GM18519 (cell line): ENCODE results near the gene KRT26.
"Not testable (repeated sequence)": the region's sequence is repeated elsewhere in the genome, so short reads cannot be mapped to it uniquely, and the experiment has no call there.

Experiments used
- ATAC-seq: cut with Tn5 transposase; IDR thresholded peaks from one replicate; pipeline ENCODE4 v1.9.1; 2021; ENCODE audit warnings: mild to moderate bottlenecking, moderate library complexity; ENCODE audit not compliant: unreplicated experiment, low FRiP score

The KRT26 gene

DNA sequence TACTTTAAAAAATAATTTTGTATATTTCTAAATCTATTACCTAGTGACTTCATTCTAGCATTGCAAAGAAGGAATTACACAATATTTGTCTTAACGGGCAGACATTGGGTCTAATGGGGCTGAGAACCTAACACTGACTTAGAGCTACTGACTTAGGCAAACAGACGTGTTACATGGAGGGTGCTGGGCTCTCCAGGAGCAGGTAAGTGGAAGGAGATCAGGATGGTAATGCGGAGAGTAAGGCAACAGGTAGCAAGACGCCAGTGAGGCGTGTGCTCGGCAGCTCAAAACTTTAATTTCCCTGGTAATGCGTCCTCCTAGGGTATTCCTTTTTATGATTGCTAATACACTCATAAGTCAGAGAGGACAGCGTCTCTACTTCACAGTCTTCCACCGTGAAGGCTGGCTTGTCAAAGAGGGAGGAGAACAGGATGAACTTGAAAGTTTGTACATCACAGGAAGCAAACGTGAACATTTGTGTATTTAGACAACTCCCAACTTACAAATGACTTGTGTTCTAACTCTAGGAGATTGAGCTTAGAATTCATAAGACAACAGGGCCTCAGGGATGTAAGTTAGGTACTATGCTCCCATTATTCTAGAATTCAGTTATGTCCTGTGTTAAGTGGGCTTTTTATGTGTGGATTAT, 23.1 kb upstream of the KRT26 start:
- ATAC-seq: no peak

DNA sequence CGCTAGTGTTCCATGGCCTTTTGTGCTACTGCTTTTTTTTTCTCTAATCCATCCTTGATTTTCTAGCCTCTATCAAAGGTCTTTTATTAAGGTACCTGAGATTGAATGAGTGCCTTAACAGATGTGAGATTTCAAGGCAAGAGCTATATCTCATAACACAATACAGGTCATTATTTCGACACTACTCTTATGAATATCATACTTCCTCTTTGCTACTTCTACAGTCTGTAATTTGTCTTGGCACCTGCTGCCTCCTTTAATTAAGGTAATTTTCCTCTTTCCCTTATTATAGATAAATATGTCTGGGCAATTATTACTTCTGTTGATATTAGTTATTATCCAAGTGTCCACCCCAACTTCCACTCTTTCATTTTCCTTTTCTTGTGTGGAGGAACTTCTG, 22.5 kb upstream of the KRT26 start:
- ATAC-seq: no peak

DNA sequence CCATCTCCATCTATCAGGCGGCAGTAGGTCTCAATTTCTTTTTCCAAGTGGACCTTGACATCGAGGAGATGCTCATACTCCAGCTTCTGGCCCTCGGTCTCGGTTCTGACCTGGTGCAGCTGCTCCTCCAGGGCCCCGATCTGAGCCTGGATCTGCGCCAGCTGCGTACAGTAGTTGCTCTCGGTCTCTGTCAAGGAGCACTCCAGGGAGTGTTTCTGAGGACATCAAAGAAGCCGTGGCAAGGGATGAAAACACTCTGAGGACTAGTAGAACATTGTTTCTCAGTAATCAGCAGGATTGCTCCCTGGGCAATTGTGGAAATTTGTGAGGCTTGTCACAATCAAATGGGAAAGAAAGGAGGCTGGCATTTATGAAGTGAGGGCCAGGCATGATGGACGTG, 21.8 kb upstream of the KRT26 start:
- ATAC-seq: no peak

DNA sequence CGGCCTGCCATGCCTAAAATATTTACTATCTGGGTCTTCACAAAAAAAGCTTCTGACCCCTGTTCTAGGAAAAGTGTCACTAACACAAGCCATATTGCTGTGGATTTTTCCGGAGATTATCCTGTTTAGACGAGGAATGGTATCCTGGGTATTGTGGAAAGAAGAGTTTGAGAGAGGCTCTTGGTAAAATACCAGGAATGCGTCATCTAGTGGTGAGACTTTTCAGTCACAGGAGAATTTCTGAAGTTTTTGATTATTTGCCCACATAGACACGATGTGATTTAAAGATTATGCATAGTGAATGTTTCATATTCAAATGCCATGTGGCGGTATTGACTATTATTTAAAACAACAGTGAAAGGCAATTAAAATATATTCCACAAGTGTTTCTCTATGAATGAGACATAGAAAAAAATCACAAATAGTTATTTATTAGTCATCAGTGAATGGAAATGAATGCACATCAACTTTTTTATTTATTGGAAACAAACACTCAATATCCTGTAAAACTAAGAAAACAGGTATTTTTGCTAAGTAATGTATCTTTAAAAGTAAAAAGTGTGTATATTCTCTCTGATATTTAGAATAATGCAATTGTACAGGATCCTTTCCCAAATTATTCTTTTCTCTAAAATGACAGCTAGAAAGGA, 19.9 kb upstream of the KRT26 start:
- no peak for ATAC-seq

DNA sequence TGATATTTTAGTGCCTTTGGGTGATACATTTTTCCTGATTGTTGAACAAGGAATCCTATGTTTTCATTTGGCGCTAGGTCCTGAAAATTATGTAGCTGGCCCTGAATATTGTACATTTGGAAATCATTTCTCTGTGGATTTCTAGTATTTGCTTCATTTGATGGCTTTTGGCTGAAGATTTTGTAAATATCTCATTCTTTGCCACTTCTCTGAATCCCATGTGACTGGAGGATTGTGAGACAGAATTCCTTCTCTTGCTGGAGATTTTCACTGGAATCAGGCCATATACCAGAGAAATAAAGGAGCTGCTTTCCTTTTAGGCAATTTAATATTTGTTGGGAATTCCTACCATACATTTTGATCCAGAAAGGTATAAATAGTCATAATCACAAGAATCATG, 19.1 kb upstream of the KRT26 start:
- no peak for ATAC-seq

DNA sequence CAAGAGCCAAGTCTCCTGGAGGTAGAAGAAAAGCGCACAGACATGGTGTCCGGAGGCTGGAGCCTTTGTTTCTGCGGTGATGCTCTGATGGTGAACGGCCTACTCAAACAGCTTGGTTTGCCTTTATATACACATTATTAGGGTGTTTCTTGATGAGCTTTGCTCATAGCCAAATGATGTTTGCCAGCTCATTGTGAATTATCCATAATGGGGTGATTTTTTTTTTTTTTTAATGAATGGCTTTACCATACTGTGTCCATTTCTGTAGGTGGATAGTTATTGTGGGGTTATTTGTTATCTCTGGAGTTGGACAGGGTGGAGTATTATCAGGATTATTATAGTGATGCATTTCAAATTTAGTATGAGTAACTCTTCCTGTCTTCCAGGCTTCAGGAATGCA, 10.4 kb upstream of the KRT26 start, which contains the start of gene KRT27:
TSS of gene KRT27 (minus strand) at position 101 of the 400 bp plus-strand sequence. CDS start at position 44, 57 bp downstream.
- ATAC-seq: no peak

DNA sequence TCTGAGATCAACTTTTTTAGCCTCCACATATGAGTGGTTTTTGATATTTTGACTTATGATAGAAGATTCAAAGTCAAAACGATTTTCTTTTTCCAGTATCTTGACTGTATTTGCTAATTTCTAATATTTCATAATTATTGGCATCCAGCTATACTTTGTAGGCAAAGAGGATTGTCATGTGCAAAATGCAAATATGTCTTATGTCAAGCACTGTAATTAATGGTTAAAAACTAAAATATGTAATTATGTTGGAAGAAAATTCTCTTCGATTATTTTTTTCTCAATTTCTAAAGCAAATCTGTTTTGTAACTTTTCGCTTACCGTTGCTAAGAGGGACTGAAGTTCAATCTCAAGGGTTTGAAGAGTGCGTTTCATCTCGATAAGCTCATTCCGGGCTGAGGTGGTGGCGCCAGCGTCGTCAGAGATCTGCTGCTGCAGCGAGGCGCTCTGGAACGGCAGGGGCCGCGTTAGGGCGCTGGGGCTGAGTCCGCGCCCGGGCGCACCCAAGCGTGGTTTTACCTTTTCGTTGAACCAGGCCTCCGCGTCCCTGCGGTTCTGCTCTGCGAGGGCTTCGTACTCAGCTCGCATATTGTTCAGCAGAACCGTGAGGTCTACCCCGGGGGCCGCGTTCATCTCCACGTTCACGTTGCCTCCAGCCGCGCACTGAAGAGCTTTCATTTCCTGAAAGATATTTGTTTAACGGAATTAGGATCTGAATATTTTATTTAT, 7.3 kb upstream of the KRT26 start:
- ATAC-seq: no peak

DNA sequence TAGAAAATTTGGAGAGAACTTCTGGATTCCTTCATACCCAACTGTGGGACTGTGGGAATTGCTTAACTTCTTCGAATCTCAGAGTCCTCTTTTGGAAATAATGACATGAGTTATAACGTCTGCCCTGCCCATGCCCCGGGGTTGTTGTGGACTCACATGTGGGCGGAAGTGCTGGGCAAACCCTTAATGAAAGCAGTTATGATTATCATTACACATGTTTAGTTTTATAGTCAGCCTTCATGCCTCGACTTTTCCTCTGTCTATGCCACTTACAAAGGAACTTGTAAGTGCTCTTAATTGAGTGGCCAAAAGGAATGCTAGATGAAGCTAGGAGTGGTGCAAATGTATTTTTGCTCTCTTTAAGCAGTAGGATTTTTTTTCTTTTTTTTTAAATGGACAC, 6.5 kb upstream of the KRT26 start:
- ATAC-seq: no peak

DNA sequence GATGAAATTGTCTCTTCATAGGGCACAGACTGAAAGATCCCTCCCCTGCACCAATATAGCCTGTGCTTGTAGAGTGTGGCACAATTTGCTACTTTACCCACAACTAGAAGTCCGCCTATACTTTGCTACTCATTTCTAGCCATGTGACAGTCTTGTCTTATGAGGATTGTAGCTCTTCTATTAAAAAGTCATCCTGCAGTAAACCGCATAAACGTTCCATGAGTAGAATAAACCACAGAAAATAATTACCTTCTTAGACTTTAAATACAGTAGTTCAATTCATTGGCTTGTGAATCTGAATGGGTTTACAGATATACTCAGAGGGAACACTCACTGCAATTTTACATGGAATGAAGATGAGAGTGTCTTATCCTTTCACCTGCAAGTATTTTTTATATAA, 6.0 kb upstream of the KRT26 start:
- ATAC-seq: no peak

DNA sequence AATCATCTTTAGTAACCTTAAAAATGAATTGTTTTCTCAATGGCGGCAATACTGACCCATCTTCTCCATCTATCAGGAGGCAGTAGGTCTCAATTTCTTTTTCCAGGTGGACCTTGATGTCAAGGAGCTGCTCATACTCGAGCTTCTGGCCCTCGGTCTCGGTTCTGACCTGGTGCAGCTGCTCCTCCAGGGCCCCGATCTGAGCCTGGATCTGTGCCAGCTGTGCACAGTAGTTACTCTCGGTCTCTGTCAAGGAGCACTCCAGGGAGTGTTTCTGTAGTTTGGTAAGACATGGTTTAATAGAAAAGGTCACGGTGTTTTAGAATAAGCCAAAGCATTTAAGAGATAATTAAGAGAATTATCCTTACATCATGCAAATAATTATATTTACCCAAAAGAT, 5.5 kb upstream of the KRT26 start:
- ATAC-seq: no peak

DNA sequence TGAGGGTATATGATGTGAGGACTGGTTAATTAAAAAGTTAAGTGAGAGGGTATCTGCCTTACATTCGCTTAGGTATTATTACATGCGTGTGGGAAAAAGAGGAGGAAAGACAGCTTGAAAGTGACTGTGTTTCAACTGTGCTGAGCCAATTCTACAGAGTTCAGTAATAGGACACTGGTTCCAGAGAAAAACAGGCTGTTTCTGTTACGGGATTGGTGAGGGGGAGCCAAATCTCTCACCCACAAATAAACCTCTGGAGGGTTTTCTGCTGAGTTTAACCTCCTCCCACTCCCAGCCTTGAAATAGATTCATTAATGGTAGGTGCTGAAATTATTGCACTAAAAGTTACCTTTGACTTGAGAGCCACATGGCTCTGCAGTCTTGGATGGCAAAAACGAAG, 3.9 kb upstream of the KRT26 start:
- ATAC-seq: no peak

DNA sequence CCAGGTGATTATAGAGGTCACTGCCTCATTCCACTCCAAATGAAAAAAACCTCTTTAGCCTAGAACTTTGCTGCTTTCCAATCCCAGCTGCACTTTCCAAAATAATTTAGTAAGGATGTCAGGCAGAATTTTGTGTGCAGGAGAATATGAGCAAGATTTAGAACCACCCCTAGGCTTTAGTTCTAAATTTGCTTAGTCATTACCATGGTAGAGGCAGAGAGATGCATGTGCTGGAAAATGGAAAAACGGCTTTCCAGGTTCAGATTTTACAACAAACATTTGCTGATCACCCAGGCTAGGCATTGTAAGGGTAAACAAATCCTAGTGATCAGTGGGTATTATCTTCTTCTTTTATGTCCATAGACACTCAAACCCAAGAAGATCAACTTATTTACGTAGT, 6.3 kb downstream of the KRT26 start:
- ATAC-seq: no peak

DNA sequence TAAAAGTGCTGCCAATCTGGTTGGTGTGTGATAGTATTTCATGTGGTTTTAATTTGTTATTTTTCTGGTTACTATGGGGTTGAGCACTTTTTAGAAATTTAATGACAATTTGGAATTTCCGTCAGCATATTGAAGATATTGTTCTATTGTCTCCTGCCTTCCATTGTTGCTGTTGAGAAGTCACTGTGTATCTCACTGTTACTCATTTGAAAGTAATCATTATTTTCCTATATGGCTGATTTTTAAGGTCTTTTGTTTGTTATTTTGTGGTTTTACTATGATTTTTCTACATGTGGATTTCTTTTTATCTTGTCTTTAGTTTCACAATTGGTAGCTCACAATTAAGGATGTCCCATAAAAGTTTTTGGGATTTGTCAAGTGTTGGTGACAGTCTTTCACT, 8.2 kb downstream of the KRT26 start:
- ATAC-seq: no peak

DNA sequence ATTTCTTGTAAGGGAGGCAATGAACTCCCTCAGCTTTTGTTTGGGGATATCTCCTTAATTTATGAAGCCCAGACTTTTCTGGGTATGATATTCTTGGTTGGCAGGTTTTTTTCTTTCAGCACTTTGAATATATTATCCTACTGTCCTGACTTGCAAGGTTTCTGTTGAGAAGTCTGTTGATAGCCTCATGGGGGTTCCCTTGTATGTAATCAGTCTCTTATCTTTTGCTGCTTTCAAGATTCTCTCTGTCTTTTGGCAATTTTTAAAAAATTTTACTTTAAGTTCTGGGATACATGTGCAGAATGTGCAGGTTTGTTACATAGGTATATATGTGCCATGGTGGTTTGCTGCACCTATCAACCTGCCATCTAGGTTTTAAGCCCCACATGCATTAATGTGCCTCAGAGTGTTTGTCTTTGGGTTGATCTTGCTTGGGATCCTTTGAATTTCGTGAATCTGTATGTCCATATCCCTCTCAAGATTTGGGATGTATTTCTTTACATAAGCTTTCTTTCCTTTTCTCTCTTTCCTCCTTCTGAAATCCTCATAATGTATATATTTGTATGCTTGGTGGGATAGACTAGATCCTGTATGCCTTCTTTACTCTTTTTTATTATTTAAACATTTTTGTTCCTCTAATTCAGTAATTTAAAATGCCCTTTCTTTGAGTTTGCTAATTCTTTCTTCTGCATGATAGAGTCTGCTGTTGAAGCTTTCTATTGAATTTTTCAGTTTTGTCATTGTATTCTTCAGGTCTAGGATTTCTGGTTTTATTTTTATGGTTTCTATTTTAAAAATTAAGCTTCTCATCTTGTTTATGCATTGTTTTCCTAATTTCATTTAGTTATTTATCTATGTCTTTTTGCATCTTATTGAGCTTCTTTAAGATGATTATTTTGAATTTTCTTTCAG, 11.6 kb downstream of the KRT26 start:
- ATAC-seq: no peak

DNA sequence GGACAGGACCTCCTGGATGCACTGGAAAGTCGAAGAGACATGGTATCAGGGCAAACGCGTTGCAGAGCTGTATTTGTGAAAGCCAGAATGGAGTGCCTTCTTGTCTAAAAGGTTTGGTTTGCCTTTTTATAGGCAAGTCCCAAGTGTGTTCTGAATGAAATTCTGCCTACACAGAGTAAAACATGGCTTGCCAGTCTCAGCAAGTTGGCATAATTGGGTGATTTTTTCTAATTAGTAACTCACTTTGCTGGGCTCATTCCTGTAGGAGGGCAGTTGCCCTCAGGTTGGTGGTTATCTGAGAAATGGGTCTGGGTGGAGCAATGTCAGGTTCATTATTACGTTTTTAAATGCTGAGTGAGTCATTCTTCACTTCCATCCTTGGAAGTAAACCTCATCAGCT, 16.8 kb downstream of the KRT26 start, which contains the start of gene KRT25:
TSS of gene KRT25 (minus strand) at position 101 of the 400 bp plus-strand sequence. CDS start at position 41, 60 bp downstream.
- no peak for ATAC-seq

DNA sequence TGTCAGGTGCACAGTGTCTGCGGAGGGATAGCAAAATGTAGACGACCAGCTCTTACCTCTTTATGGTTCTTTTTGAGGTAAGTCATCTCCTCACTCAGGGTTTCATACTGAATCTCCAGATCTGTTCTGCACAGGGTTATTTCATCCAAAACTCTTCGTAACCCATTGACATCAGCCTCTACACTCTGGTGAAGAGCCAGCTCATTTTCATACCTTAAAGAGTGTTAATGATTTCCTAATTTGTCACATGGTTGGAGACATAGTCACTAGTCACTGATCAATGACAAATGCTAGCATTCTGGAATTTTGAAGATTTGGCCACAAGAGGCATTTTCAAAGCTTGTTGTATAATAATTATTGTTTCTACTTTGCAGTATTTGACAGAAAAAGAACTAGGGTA, 18.2 kb downstream of the KRT26 start:
- no peak for ATAC-seq

DNA sequence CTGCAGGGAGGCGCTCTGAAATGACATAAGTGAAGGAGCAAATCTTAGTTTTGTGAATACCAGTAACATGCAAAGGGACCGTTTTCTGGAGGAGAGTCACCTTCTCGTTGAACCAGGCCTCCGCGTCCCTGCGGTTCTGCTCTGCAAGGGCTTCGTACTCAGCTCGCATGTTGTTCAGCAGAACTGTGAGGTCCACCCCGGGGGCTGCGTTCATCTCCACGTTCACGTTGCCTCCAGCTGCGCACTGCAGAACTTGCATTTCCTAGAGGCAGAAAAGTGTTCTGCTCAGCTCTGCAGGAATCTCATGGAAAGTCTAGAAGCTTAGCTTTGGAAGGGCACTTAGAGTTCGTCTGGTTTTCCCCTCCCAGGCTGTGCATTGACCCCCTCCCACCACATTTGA, 20.9 kb downstream of the KRT26 start:
- ATAC-seq: no peak

DNA sequence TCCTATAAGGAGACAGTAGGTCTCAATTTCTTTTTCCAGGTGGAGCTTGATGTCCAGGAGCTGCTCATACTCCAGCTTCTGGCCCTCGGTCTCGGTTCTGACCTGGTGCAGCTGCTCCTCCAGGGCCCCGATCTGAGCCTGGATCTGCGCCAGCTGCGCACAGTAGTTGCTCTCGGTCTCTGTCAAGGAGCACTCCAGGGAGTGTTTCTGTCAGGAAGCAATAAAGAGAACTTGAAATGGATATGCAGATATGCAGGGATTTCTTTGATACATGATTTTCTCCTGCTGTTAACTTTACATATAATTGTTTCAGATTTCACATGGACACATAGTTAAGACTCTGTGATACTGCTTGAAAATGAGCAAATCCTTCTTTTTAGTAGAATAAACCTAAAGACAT, 21.6 kb downstream of the KRT26 start:
- no peak for ATAC-seq

DNA sequence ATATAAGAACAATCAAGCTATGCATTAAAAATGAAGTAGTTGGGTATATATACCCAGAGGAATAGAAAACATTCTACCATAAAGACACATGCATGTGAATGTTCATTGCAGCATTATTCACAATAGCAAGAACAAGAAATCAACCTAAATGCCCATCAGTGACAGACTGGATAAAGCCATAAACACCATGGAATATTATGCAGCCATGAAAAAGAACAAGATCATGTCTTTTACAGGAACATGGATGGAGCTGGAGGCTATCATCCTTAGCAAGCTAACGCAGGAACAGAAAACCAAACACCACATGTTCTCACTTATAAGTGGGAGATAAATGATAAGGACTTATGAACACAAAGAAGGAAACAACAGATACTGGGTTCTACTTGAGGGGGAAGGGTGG, 23.3 kb downstream of the KRT26 start:
- not testable (repeated sequence) for ATAC-seq

DNA sequence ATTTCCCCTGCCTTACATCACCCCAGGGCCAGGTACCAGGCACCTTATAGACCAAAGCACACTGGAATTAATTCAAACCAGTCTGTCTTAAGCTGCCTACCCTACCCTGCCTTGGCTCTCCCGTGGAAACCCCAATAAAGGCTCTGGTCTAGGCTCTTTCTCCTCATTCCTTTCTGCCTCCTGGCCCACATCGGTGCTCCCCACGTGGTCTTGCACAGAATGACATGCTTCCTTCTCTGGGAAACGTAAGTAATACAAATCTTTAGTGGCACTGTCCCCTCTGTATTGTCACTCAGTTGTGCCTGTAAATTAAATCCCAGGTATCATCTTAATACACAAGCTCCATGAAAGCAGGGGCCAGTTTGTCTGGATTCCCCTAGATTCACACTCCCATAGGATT, 33.4 kb downstream of the KRT26 start:
- ATAC-seq: no peak

DNA sequence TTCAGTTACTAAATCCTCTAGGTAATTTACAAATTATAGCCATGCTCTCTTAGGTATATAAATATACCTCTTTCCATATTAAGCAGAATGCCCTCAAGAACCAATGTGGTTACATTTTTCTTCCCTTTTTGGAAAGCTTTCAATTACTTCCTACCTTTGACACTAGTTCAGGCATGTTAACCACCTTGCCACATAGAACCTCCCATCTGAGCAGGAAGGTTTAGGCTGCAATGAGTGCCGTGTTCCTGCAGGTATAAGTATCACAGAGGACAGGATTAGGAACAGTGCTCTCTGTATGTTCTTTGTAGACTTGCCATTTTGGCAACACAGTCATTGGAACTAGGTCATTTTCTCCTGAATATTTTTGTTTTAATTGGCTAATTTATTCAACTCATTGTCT, 37.0 kb downstream of the KRT26 start:
- ATAC-seq: no peak
